Amniotic epithelial cell (primary cell): ENCODE measurements around the gene MBP.

Experiments used
- DNase-seq: peaks from one replicate; pipeline ENCODE4 v3.0.0-alpha.2; 2010; ENCODE audit warnings: low read depth

Gene MBP

GRCh38 chr18:77100751-77101355 is 31.7 kb downstream of the MBP start:
- DNase-seq, result no peak

GRCh38 chr18:77099485-77100370 is 32.9 kb downstream of the MBP start:
- DNase-seq, result no peak

- DNase-seq, result no peak
These were observed 33.9 kb downstream of the MBP start for GRCh38 chr18:77098538-77099174.

GRCh38 chr18:77098029-77098428 is 34.6 kb downstream of the MBP start:
- DNase-seq, result peak; percentile 62

- DNase-seq, result no peak
These were observed 35.4 kb downstream of the MBP start for GRCh38 chr18:77096936-77097886.

GRCh38 chr18:77095391-77096371 is 36.9 kb downstream of the MBP start:
- DNase-seq, result no peak

GRCh38 chr18:77093586-77093985 is 39.0 kb downstream of the MBP start:
- no peak for DNase-seq

GRCh38 chr18:77093067-77093430 is 39.5 kb downstream of the MBP start:
- no peak for DNase-seq

GRCh38 chr18:77092104-77093066 is 40.2 kb downstream of the MBP start:
- no peak for DNase-seq

- no peak for DNase-seq
These were observed 41.2 kb downstream of the MBP start for GRCh38 chr18:77091366-77091765.

GRCh38 chr18:77090546-77091174 is 41.9 kb downstream of the MBP start:
- no peak for DNase-seq

- DNase-seq, result no peak
These were observed 42.8 kb downstream of the MBP start for GRCh38 chr18:77089723-77090285.

GRCh38 chr18:77088963-77089722 is 43.4 kb downstream of the MBP start:
- DNase-seq, result no peak

- peak; percentile 65 for DNase-seq
These were observed 45.0 kb downstream of the MBP start for GRCh38 chr18:77087393-77088141.

GRCh38 chr18:77086656-77087392 is 45.8 kb downstream of the MBP start:
- DNase-seq, result no peak

- DNase-seq, result peak; percentile 79
These were observed 46.5 kb downstream of the MBP start for GRCh38 chr18:77086034-77086433.

GRCh38 chr18:77084688-77085035 is 47.9 kb downstream of the MBP start:
- no peak for DNase-seq
